HUES48 (cell line): ENCODE data around the gene MYEF2.

ENCODE experiments used
- H3K27ac ChIP-seq: one replicate; pipeline ENCODE4 v1.7.0; 2013; ENCODE audit warnings: low read depth, low read length, inconsistent platforms
- H3K27me3 ChIP-seq: 2 replicates; pipeline ENCODE4 v1.6.1; 2013; ENCODE audit warnings: mild to moderate bottlenecking, low read length; ENCODE audit not compliant: control insufficient read depth, insufficient read depth
- H3K36me3 ChIP-seq: 2 replicates; pipeline ENCODE4 v1.6.1; 2013; ENCODE audit warnings: low read length; ENCODE audit not compliant: control insufficient read depth, insufficient read depth
- H3K4me1 ChIP-seq: 2 replicates; pipeline ENCODE4 v1.6.1; 2013; ENCODE audit warnings: mild to moderate bottlenecking, low read length; ENCODE audit not compliant: control insufficient read depth, insufficient read depth
- H3K4me3 ChIP-seq: 2 replicates; pipeline ENCODE4 v1.5.1; 2013; ENCODE audit warnings: mild to moderate bottlenecking, low read depth, low read length
- H3K9ac ChIP-seq: 2 replicates; pipeline ENCODE4 v1.6.1; 2013; ENCODE audit warnings: mild to moderate bottlenecking, low read depth, low read length, moderate library complexity
- H3K9me3 ChIP-seq: 2 replicates; pipeline ENCODE4 v1.6.1; 2013; ENCODE audit warnings: low read length; ENCODE audit not compliant: control insufficient read depth, insufficient read depth

Gene MYEF2

GRCh38 chr15:48109212-48109611 is 68.9 kb downstream of the MYEF2 start:
- Histone ChIP-seq H3K27ac (no peak overlapping the region), H3K27me3 (no peaks in the 10 kb centered on the region; the same call in 1 of the 2 replicates), H3K9ac (no peak overlapping the region), H3K9me3 (no peaks in the 10 kb centered on the region), H3K36me3 (no peaks in the 10 kb centered on the region), H3K4me1 (peaks cover 7% of the 10 kb centered on the region; the same call in 1 of the 2 replicates), H3K4me3 (no peak overlapping the region)

GRCh38 chr15:48105936-48106335 is 72.2 kb downstream of the MYEF2 start:
- no peak overlapping the region for H3K27ac ChIP-seq
- H3K4me3 ChIP-seq = no peak overlapping the region
- 0 out of 2 replicates have a peak, but pooled peaks cover 3% of the 10 kb centered on the region for H3K4me1 ChIP-seq
- no peaks in the 10 kb centered on the region for H3K36me3 ChIP-seq
- no peaks in the 10 kb centered on the region for H3K9me3 ChIP-seq
- no peak overlapping the region for H3K9ac ChIP-seq
- no peaks in the 10 kb centered on the region; the same call in 1 of the 2 replicates for H3K27me3 ChIP-seq

- Histone ChIP-seq H3K9me3 (no peaks in the 10 kb centered on the region), H3K36me3 (no peaks in the 10 kb centered on the region), H3K27me3 (no peaks in the 10 kb centered on the region; the same call in 1 of the 2 replicates), H3K4me1 (no peaks in the 10 kb centered on the region), H3K27ac (no peak overlapping the region), H3K4me3 (no peak overlapping the region), H3K9ac (no peak overlapping the region)
Observed at GRCh38 chr15:48103647-48104046, 74.4 kb downstream of the MYEF2 start.

GRCh38 chr15:48102167-48102566 is 75.9 kb downstream of the MYEF2 start:
- no peaks in the 10 kb centered on the region for H3K4me1 ChIP-seq
- no peak overlapping the region for H3K4me3 ChIP-seq
- no peaks in the 10 kb centered on the region for H3K36me3 ChIP-seq
- H3K27ac ChIP-seq = no peak overlapping the region
- no peaks in the 10 kb centered on the region; the same call in 1 of the 2 replicates for H3K27me3 ChIP-seq
- no peaks in the 10 kb centered on the region for H3K9me3 ChIP-seq
- H3K9ac ChIP-seq = no peak overlapping the region

- Histone ChIP-seq H3K27ac (no peak overlapping the region), H3K4me1 (no peaks in the 10 kb centered on the region), H3K4me3 (no peak overlapping the region), H3K9me3 (no peaks in the 10 kb centered on the region), H3K9ac (no peak overlapping the region), H3K27me3 (no peaks in the 10 kb centered on the region; the same call in 1 of the 2 replicates), H3K36me3 (no peaks in the 10 kb centered on the region)
Observed at GRCh38 chr15:48101376-48101961, 76.6 kb downstream of the MYEF2 start.

GRCh38 chr15:48097264-48097663 is 80.8 kb downstream of the MYEF2 start:
- Histone ChIP-seq H3K4me3 (no peak overlapping the region), H3K9me3 (no peaks in the 10 kb centered on the region), H3K4me1 (no peaks in the 10 kb centered on the region), H3K27me3 (no peaks in the 10 kb centered on the region), H3K9ac (no peak overlapping the region), H3K36me3 (no peaks in the 10 kb centered on the region), H3K27ac (no peak overlapping the region)

GRCh38 chr15:48096813-48097212 is 81.3 kb downstream of the MYEF2 start:
- Histone ChIP-seq H3K9ac (no peak overlapping the region), H3K36me3 (no peaks in the 10 kb centered on the region), H3K4me3 (no peak overlapping the region), H3K27ac (no peak overlapping the region), H3K4me1 (no peaks in the 10 kb centered on the region), H3K9me3 (no peaks in the 10 kb centered on the region), H3K27me3 (no peaks in the 10 kb centered on the region)

GRCh38 chr15:48096355-48096786 is 81.7 kb downstream of the MYEF2 start:
- Histone ChIP-seq H3K4me1 (no peaks in the 10 kb centered on the region), H3K27ac (no peak overlapping the region), H3K9ac (no peak overlapping the region), H3K36me3 (no peaks in the 10 kb centered on the region), H3K27me3 (no peaks in the 10 kb centered on the region), H3K9me3 (no peaks in the 10 kb centered on the region), H3K4me3 (no peak overlapping the region)

- no peaks in the 10 kb centered on the region for H3K36me3 ChIP-seq
- H3K9ac ChIP-seq = no peak overlapping the region
- no peak overlapping the region for H3K4me3 ChIP-seq
- no peak overlapping the region for H3K27ac ChIP-seq
- no peaks in the 10 kb centered on the region for H3K4me1 ChIP-seq
- H3K9me3 ChIP-seq = peaks cover 21% of the 10 kb centered on the region
- no peaks in the 10 kb centered on the region for H3K27me3 ChIP-seq
Observed at GRCh38 chr15:48091522-48091921, 86.6 kb downstream of the MYEF2 start.

GRCh38 chr15:48090666-48091065 is 87.4 kb downstream of the MYEF2 start:
- H3K9ac ChIP-seq = no peak overlapping the region
- no peaks in the 10 kb centered on the region for H3K36me3 ChIP-seq
- H3K4me3 ChIP-seq = no peak overlapping the region
- no peak overlapping the region for H3K27ac ChIP-seq
- H3K9me3 ChIP-seq = peaks cover 21% of the 10 kb centered on the region
- no peaks in the 10 kb centered on the region for H3K4me1 ChIP-seq
- H3K27me3 ChIP-seq = no peaks in the 10 kb centered on the region

- Histone ChIP-seq H3K36me3 (no peaks in the 10 kb centered on the region), H3K9ac (no peak overlapping the region), H3K4me3 (no peak overlapping the region), H3K27ac (no peak overlapping the region), H3K9me3 (peaks cover 21% of the 10 kb centered on the region), H3K27me3 (no peaks in the 10 kb centered on the region), H3K4me1 (no peaks in the 10 kb centered on the region)
Observed at GRCh38 chr15:48090115-48090514, 88.0 kb downstream of the MYEF2 start.
